HAP-1 (cell line): ENCODE data around the gene DIAPH3.
A peak's percentile ranks its signal among the peaks of the same experiment; 100 is the strongest.

ENCODE experiments used
- DNase-seq, 2 experiments: peaks; one replicate each; pipeline ENCODE4 v3.0.0-alpha.2; 2016 to 2020; ENCODE audit warnings: low spot score in 2 of 2
- H3K27me3 ChIP-seq: fragments of 250-450 bp; sonication (Bioruptor Pico); 2 replicates; pipeline ENCODE4 v1.5.1; 2020; ENCODE audit warnings: low read depth, mild to moderate bottlenecking, moderate library complexity
- H3K36me3 ChIP-seq: fragments of 250-450 bp; sonication (Bioruptor Pico); replicated peaks from 2 replicates; pipeline ENCODE4 v1.5.1; 2020; ENCODE audit warnings: mild to moderate bottlenecking
- H3K4me1 ChIP-seq: fragments of 250-450 bp; sonication (Bioruptor Pico); 2 replicates; pipeline ENCODE4 v1.5.1; 2020; ENCODE audit warnings: mild to moderate bottlenecking
- H3K4me3 ChIP-seq: fragments of 250-450 bp; sonication (Bioruptor Pico); 2 replicates; pipeline ENCODE4 v1.5.1; 2020; ENCODE audit warnings: mild to moderate bottlenecking, moderate library complexity
- H3K9me3 ChIP-seq: fragments of 250-450 bp; sonication (Bioruptor Pico); 2 replicates; pipeline ENCODE4 v1.5.1; 2020; ENCODE audit warnings: mild to moderate bottlenecking, moderate library complexity
- in situ Hi-C: fragments of 300-500 bp; cut with MboI; formaldehyde crosslinking; loops from 3 replicates; pipeline ENCODE4 v1.14.3; 2020; ENCODE audit warnings: low sequenced_read_pairs, inconsistent platforms, mixed read lengths

DIAPH3 gene

GRCh38 chr13:60169239-60170031 is 5.7 kb upstream of the DIAPH3 start:
- no peak for DNase-seq
- in situ Hi-C loops: no loop called here
- H3K4me1 ChIP-seq: peaks cover 16% of the 10 kb centered on the region
- H3K27me3 ChIP-seq: peaks cover 3% of the 10 kb centered on the region; the same call in 1 of the 2 replicates
- H3K36me3 ChIP-seq: no peaks in the 10 kb centered on the region
- H3K9me3 ChIP-seq: no peaks in the 10 kb centered on the region
- H3K4me3 ChIP-seq: no peak overlapping the region

GRCh38 chr13:60167121-60167520 is 3.4 kb upstream of the DIAPH3 start:
- Histone ChIP-seq H3K4me3 (no peak overlapping the region), H3K9me3 (no peaks in the 10 kb centered on the region), H3K4me1 (peaks cover 16% of the 10 kb centered on the region), H3K27me3 (peaks cover 2% of the 10 kb centered on the region; the same call in 1 of the 2 replicates), H3K36me3 (no peaks in the 10 kb centered on the region)
- no peak for DNase-seq
- in situ Hi-C loops: no loop called here

GRCh38 chr13:60165391-60166099 is 1.8 kb upstream of the DIAPH3 start:
- Histone ChIP-seq H3K36me3 (no peaks in the 10 kb centered on the region; the same call in 1 of the 2 replicates), H3K4me3 (no peak overlapping the region), H3K27me3 (no peaks in the 10 kb centered on the region), H3K4me1 (peaks cover 13% of the 10 kb centered on the region), H3K9me3 (no peaks in the 10 kb centered on the region)
- in situ Hi-C loops: no loop called here
- DNase-seq: no peak

GRCh38 chr13:60164234-60164889 is 634 bp upstream of the DIAPH3 start:
- H3K4me1 ChIP-seq: peaks cover 13% of the 10 kb centered on the region
- H3K4me3 ChIP-seq: peak overlapping the region; percentile 85
- no peaks in the 10 kb centered on the region for H3K27me3 ChIP-seq
- H3K9me3 ChIP-seq: no peaks in the 10 kb centered on the region
- no peaks in the 10 kb centered on the region; the same call in 1 of the 2 replicates for H3K36me3 ChIP-seq
- in situ Hi-C loops: no loop called here
- DNase-seq: peak in 1 of 2 experiments; percentile 15

- DNase-seq: no peak
- Histone ChIP-seq H3K4me3 (peak overlapping the region; percentile 85), H3K4me1 (peaks cover 26% of the 10 kb centered on the region), H3K36me3 (no peaks in the 10 kb centered on the region; the same call in 1 of the 2 replicates), H3K9me3 (no peaks in the 10 kb centered on the region), H3K27me3 (no peaks in the 10 kb centered on the region)
- in situ Hi-C loops: no loop called here
These were observed 1.6 kb downstream of the DIAPH3 start for GRCh38 chr13:60162096-60162495.

GRCh38 chr13:60158321-60158801 is 5.4 kb downstream of the DIAPH3 start:
- no peaks in the 10 kb centered on the region for H3K9me3 ChIP-seq
- H3K4me1 ChIP-seq: peaks cover 25% of the 10 kb centered on the region
- no peaks in the 10 kb centered on the region for H3K27me3 ChIP-seq
- in situ Hi-C loops: no loop called here
- H3K4me3 ChIP-seq: no peak overlapping the region
- no peaks in the 10 kb centered on the region; the same call in 1 of the 2 replicates for H3K36me3 ChIP-seq
- DNase-seq: peak; percentile 66 to 87

GRCh38 chr13:60155978-60156377 is 7.8 kb downstream of the DIAPH3 start:
- DNase-seq: peak in 1 of 2 experiments; percentile 26
- Histone ChIP-seq H3K9me3 (no peaks in the 10 kb centered on the region), H3K27me3 (no peaks in the 10 kb centered on the region), H3K36me3 (no peaks in the 10 kb centered on the region; the same call in 1 of the 2 replicates), H3K4me3 (no peak overlapping the region), H3K4me1 (peaks cover 21% of the 10 kb centered on the region)
- in situ Hi-C loops: no loop called here

- no peaks in the 10 kb centered on the region for H3K27me3 ChIP-seq
- H3K4me3 ChIP-seq: no peak overlapping the region
- no peaks in the 10 kb centered on the region; the same call in none of the 2 replicates for H3K36me3 ChIP-seq
- no peaks in the 10 kb centered on the region for H3K9me3 ChIP-seq
- DNase-seq: no peak
- in situ Hi-C loops: no loop called here
- peaks cover 11% of the 10 kb centered on the region for H3K4me1 ChIP-seq
These were observed 10.8 kb downstream of the DIAPH3 start for GRCh38 chr13:60152904-60153303.

- Histone ChIP-seq H3K9me3 (no peaks in the 10 kb centered on the region), H3K27me3 (no peaks in the 10 kb centered on the region), H3K36me3 (no peaks in the 10 kb centered on the region; the same call in none of the 2 replicates), H3K4me1 (peaks cover 9% of the 10 kb centered on the region), H3K4me3 (no peak overlapping the region)
- in situ Hi-C loops: no loop called here
- no peak for DNase-seq
These were observed 11.6 kb downstream of the DIAPH3 start for GRCh38 chr13:60152114-60152513.

- Histone ChIP-seq H3K4me3 (no peak overlapping the region), H3K36me3 (no peaks in the 10 kb centered on the region; the same call in none of the 2 replicates), H3K4me1 (no peaks in the 10 kb centered on the region), H3K27me3 (no peaks in the 10 kb centered on the region), H3K9me3 (no peaks in the 10 kb centered on the region)
- no peak for DNase-seq
- in situ Hi-C loops: no loop called here
These were observed 13.2 kb downstream of the DIAPH3 start for GRCh38 chr13:60150538-60150937.

- DNase-seq: no peak
- H3K36me3 ChIP-seq: no peaks in the 10 kb centered on the region; the same call in 1 of the 2 replicates
- in situ Hi-C loops: no loop called here
- no peaks in the 10 kb centered on the region for H3K9me3 ChIP-seq
- H3K4me1 ChIP-seq: 0 out of 2 replicates have a peak, but pooled peaks cover 2% of the 10 kb centered on the region
- no peak overlapping the region for H3K4me3 ChIP-seq
- H3K27me3 ChIP-seq: no peaks in the 10 kb centered on the region
These were observed 14.8 kb downstream of the DIAPH3 start for GRCh38 chr13:60148918-60149317.

GRCh38 chr13:60147361-60147760 is 16.4 kb downstream of the DIAPH3 start:
- H3K27me3 ChIP-seq: no peaks in the 10 kb centered on the region
- H3K4me3 ChIP-seq: no peak overlapping the region
- 0 out of 2 replicates have a peak, but pooled peaks cover 4% of the 10 kb centered on the region for H3K4me1 ChIP-seq
- no peaks in the 10 kb centered on the region for H3K9me3 ChIP-seq
- no peak for DNase-seq
- in situ Hi-C loops: no loop called here
- no peaks in the 10 kb centered on the region; the same call in 1 of the 2 replicates for H3K36me3 ChIP-seq

GRCh38 chr13:60146471-60146870 is 17.3 kb downstream of the DIAPH3 start:
- in situ Hi-C loops: no loop called here
- no peaks in the 10 kb centered on the region for H3K27me3 ChIP-seq
- H3K9me3 ChIP-seq: no peaks in the 10 kb centered on the region
- no peaks in the 10 kb centered on the region; the same call in 1 of the 2 replicates for H3K36me3 ChIP-seq
- DNase-seq: no peak
- H3K4me3 ChIP-seq: no peak overlapping the region
- H3K4me1 ChIP-seq: 0 out of 2 replicates have a peak, but pooled peaks cover 4% of the 10 kb centered on the region
